GM12801 (cell line): Measurements from ENCODE around the gene SYT7.

ENCODE experiments used
- TF ChIP-seq, protein P1 (sequence below): IDR thresholded peaks from one replicate; pipeline ENCODE4 v1.5.1; 2011; ENCODE audit warnings: control low read depth; ENCODE audit not compliant: insufficient read length; ENCODE audit errors: extremely low read depth

Gene SYT7

DNA sequence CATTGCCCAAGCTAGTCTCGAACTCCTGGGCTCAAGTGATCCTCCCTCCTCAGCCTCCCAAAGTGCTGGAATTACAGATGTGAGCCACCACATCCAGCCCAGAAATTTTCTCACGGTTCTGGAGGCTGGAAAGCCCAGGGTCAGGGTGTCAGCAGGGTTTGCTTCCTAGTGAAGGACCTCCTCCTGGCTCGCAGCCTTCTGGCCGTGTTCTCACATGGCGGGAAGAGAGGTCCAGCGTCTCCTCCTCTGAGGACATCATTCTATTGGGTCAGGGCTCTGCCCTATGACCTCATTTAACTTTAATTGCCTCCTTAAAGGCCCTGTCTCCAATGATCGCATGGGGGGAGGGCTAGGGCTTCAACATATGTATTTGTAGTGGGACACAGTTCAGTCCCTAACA, 112.9 kb downstream of the SYT7 start:
- TF ChIP-seq, protein P1, sequence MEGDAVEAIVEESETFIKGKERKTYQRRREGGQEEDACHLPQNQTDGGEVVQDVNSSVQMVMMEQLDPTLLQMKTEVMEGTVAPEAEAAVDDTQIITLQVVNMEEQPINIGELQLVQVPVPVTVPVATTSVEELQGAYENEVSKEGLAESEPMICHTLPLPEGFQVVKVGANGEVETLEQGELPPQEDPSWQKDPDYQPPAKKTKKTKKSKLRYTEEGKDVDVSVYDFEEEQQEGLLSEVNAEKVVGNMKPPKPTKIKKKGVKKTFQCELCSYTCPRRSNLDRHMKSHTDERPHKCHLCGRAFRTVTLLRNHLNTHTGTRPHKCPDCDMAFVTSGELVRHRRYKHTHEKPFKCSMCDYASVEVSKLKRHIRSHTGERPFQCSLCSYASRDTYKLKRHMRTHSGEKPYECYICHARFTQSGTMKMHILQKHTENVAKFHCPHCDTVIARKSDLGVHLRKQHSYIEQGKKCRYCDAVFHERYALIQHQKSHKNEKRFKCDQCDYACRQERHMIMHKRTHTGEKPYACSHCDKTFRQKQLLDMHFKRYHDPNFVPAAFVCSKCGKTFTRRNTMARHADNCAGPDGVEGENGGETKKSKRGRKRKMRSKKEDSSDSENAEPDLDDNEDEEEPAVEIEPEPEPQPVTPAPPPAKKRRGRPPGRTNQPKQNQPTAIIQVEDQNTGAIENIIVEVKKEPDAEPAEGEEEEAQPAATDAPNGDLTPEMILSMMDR = no peak
